Activated CD8-positive, alpha-beta memory T cell treated with anti-CD3 and anti-CD28 coated beads, Interleukin-2, amount 50 U/mL, for 24 hours (primary cell): ENCODE data around the gene IDUA.

Experiments used
- DNase-seq: peaks from one replicate; pipeline ENCODE4 v3.0.0-alpha.2; 2020; ENCODE audit errors: extremely low read depth

Gene IDUA

GRCh38 chr4:956531-957230 lies 30.2 kb upstream of the IDUA start:
- no peak for DNase-seq

GRCh38 chr4:957231-957580 lies 29.6 kb upstream of the IDUA start:
- DNase-seq = no peak

GRCh38 chr4:957581-958313 lies 29.1 kb upstream of the IDUA start:
- DNase-seq = no peak

GRCh38 chr4:958314-958665 lies 28.6 kb upstream of the IDUA start:
- DNase-seq = no peak

- DNase-seq = no peak
Observed at GRCh38 chr4:958696-959337, 28.0 kb upstream of the IDUA start.

- DNase-seq = no peak
Observed at GRCh38 chr4:959338-960139, 27.3 kb upstream of the IDUA start.

- DNase-seq = no peak
Observed at GRCh38 chr4:960140-960635, 26.7 kb upstream of the IDUA start.

GRCh38 chr4:960636-961350 lies 26.1 kb upstream of the IDUA start:
- no peak for DNase-seq

- DNase-seq = no peak
Observed at GRCh38 chr4:961351-962230, 25.3 kb upstream of the IDUA start.

GRCh38 chr4:962231-963208 lies 24.3 kb upstream of the IDUA start:
- no peak for DNase-seq

- no peak for DNase-seq
Observed at GRCh38 chr4:963276-964225, 23.3 kb upstream of the IDUA start.

GRCh38 chr4:964346-965025 lies 22.4 kb upstream of the IDUA start:
- DNase-seq = no peak

GRCh38 chr4:965048-965765 lies 21.6 kb upstream of the IDUA start:
- DNase-seq = no peak

GRCh38 chr4:965766-966134 lies 21.1 kb upstream of the IDUA start:
- DNase-seq = no peak

- no peak for DNase-seq
Observed at GRCh38 chr4:966266-967112, 20.4 kb upstream of the IDUA start.
